GM12878 (cell line): Measurements from ENCODE around the gene MOGAT3. TPM values are rescaled to one million over a fixed set of nuclear protein-coding genes. Genes with fewer than 3 reads are reported as not detected.
A peak's percentile ranks its signal among the peaks of the same experiment; 100 is the strongest.

ENCODE experiments used
- ATAC-seq: fragments of 200-7000 bp; cut with Tn5 transposase; 3 replicates; pipeline ENCODE4 v1.9.1; 2020; ENCODE audit warnings: mild to moderate bottlenecking, moderate library complexity
- BruUV-seq: library from RNA; stranded (reverse); fragments of 400-500 nt; replicated peaks from 2 replicates; lab custom pipeline; 2021; lab: Mats Ljungman, UMichigan
- CTCF ChIA-PET: fragments of 300-600 bp; sonication (Branson Sonifier 250); formaldehyde crosslinking; extraction: SDS; loops from one replicate; lab custom pipeline; 2021; ENCODE audit warnings: inconsistent platforms; lab: Yijun Ruan, JAX
- POLR2A ChIA-PET: fragments of 350-600 bp; formaldehyde crosslinking; extraction: SDS; loops from one replicate; lab custom pipeline; 2021; ENCODE audit warnings: inconsistent platforms; lab: Charles Lee
- RAD21 ChIA-PET: fragments of 300-600 bp; sonication (Branson Sonifier 250); formaldehyde crosslinking; loops from one replicate; lab custom pipeline; 2023; ENCODE audit warnings: antibody characterized with exemption; ENCODE audit not compliant: unreplicated experiment; lab: Charles Lee
- SMC1A ChIA-PET: fragments of 300-600 bp; sonication (Branson Sonifier 250); formaldehyde crosslinking; loops from one replicate; lab custom pipeline; 2023; ENCODE audit not compliant: unreplicated experiment, uncharacterized antibody; lab: Charles Lee
- DNase-seq: peaks from one replicate; pipeline ENCODE4 v3.0.0-alpha.2; 2011; ENCODE audit warnings: low read depth, low spot score
- FAIRE-seq: peaks from 3 replicates; lab custom pipeline; 2011; peaks lifted over from hg19 to GRCh38; lab: Jason Lieb, UNC
- H2AFZ ChIP-seq: 2 replicates; pipeline ENCODE4 v1.6.0; 2011; ENCODE audit warnings: low read depth, low read length, control low read depth; ENCODE audit not compliant: control insufficient read depth
- H3K27ac ChIP-seq: 2 replicates; pipeline ENCODE4 v1.5.1; 2011; ENCODE audit warnings: control low read depth; ENCODE audit not compliant: control insufficient read depth, insufficient read depth
- H3K27me3 ChIP-seq, 2 experiments: replicated peaks in 1 of 2; 2 replicates each; pipeline versions ENCODE4 v1.6.0 to v1.6.1; 2011; ENCODE audit warnings: low read length in 1 of 2; ENCODE audit not compliant: control insufficient read depth in 2 of 2, insufficient read depth in 2 of 2
- H3K36me3 ChIP-seq, 2 experiments: 2 replicates each; pipeline ENCODE4 v1.5.1; 2011; ENCODE audit warnings: low read length in 1 of 2; ENCODE audit not compliant: control insufficient read depth in 2 of 2, insufficient read depth in 2 of 2
- H3K4me1 ChIP-seq: 2 replicates; pipeline ENCODE4 v1.6.1; 2011; ENCODE audit warnings: mild to moderate bottlenecking, low read length, moderate library complexity, mixed read lengths; ENCODE audit not compliant: control insufficient read depth, insufficient read depth
- H3K4me2 ChIP-seq: 2 replicates; pipeline ENCODE4 v1.6.0; 2011; ENCODE audit warnings: control low read depth; ENCODE audit not compliant: control insufficient read depth, insufficient read depth
- H3K4me3 ChIP-seq: fragments of 200-600 bp; sonication (generic); 2 replicates; pipeline ENCODE4 v1.5.1; 2016
- H3K79me2 ChIP-seq: 2 replicates; pipeline ENCODE4 v1.6.0; 2011; ENCODE audit warnings: low read length; ENCODE audit not compliant: control insufficient read depth, insufficient read depth
- H3K9ac ChIP-seq: 2 replicates; pipeline ENCODE4 v1.8.0; 2011; ENCODE audit warnings: low read length, control low read depth, mixed read lengths; ENCODE audit not compliant: control insufficient read depth, insufficient read depth
- H3K9me3 ChIP-seq: replicated peaks from 3 replicates; pipeline ENCODE4 v1.5.1; 2011; ENCODE audit warnings: mild to moderate bottlenecking, low read length; ENCODE audit not compliant: control insufficient read depth, insufficient read depth
- H4K20me1 ChIP-seq: 2 replicates; pipeline ENCODE4 v1.6.0; 2011; ENCODE audit not compliant: control insufficient read depth, insufficient read depth
- BHLHE40 ChIP-seq, 2 experiments: fragments of 450-650 bp in 1 of 2; IDR thresholded peaks; 2 replicates each; pipeline ENCODE4 v1.6.1; 2011 to 2017; ENCODE audit warnings: low read depth in 2 of 2, borderline replicate concordance in 1 of 2, improper control_type of control experiment in 1 of 2, low read length in 1 of 2, mild to moderate bottlenecking in 1 of 2
- CHD4 ChIP-seq: fragments of 200-600 bp; sonication (generic); IDR thresholded peaks from 2 replicates; pipeline ENCODE4 v1.6.1; 2016; ENCODE audit warnings: mild to moderate bottlenecking
- HDAC2 ChIP-seq: fragments of 200-600 bp; sonication (generic); IDR thresholded peaks from 2 replicates; pipeline ENCODE4 v1.6.1; 2017
- KDM1A ChIP-seq: fragments of 200-600 bp; sonication (generic); IDR thresholded peaks from 2 replicates; pipeline ENCODE4 v1.6.1; 2016; ENCODE audit warnings: borderline replicate concordance
- RAD51 ChIP-seq: fragments of 450-650 bp; IDR thresholded peaks from 2 replicates; pipeline ENCODE4 v1.6.1; 2016; ENCODE audit warnings: moderate library complexity, mild to moderate bottlenecking, inconsistent platforms
- WGBS: methylation state at CpG from one replicate; pipeline ENCODE4 v1.1.6; 2016; ENCODE audit warnings: low lambda C conversion rate; ENCODE audit not compliant: insufficient replicate concordance, insufficient coverage; ENCODE audit errors: missing lambda C conversion rate; 5-methylcytosine and 5-hydroxymethylcytosine counted together
- in situ Hi-C: fragments of 300-500 bp; cut with MboI; formaldehyde crosslinking; loops from 9 replicates; pipeline ENCODE4 v1.14.3; 2018; ENCODE audit warnings: mixed read lengths
- intact Hi-C: fragments of 100-400 bp; cut with micrococcal nuclease; formaldehyde crosslinking; loops from one replicate; pipeline ENCODE4 v1.14.2; 2022; ENCODE audit not compliant: unreplicated experiment
- polyA plus RNA-seq, 11 experiments: library from polyadenylated mRNA; depleted of rRNA in 4 of 11; unstranded in 6 of 11; stranded (reverse) in 5 of 11; fragments of >200 nt; fragmentation: Nextera tagmentation in 4 of 11; fragmentation: Illumina TruSeq in 1 of 11; extraction: Ambion mirVana in 4 of 11; extraction: Trizol in 1 of 11; gene quantifications; 1 replicate in 1 of 11; 2 replicates in 10 of 11; pipeline versions ENCODE4 v1.2.1 to v1.2.3, GENCODE V29; 2011 to 2016; ENCODE audit warnings: inconsistent platforms in 2 of 11, missing spikeins in 2 of 11, low read depth in 1 of 11
- total RNA-seq, 4 experiments: library from RNA; depleted of rRNA in 3 of 4; stranded (reverse); fragments of >200 nt in 3 of 4; fragmentation: Illumina TruSeq in 1 of 4; extraction: Trizol in 1 of 4; gene quantifications; 2 replicates each; pipeline versions ENCODE4 v1.2.1 to v1.2.3, GENCODE V29; 2013 to 2021
- TF ChIP-seq, protein P1 (sequence below), 3 experiments: IDR thresholded peaks in 2 of 3; conservative IDR thresholded peaks in 1 of 3; 2 replicates each; pipeline ENCODE4 v1.5.1; 2011; ENCODE audit warnings: low read depth in 3 of 3, low read length in 3 of 3, mild to moderate bottlenecking in 3 of 3, control low read depth in 2 of 3, moderate library complexity in 2 of 3, inconsistent platforms in 1 of 3, mixed read lengths in 1 of 3; ENCODE audit not compliant: control insufficient read depth in 2 of 3, insufficient read depth in 1 of 3; ENCODE audit errors: extremely low read depth in 1 of 3

The MOGAT3 gene
- total and polyA plus RNA-seq, 10 of the 15 experiments (the other 5 are each of a cell fraction or from before 2014, with no cell fraction given): 0.11 TPM; not detected in 9

DNA sequence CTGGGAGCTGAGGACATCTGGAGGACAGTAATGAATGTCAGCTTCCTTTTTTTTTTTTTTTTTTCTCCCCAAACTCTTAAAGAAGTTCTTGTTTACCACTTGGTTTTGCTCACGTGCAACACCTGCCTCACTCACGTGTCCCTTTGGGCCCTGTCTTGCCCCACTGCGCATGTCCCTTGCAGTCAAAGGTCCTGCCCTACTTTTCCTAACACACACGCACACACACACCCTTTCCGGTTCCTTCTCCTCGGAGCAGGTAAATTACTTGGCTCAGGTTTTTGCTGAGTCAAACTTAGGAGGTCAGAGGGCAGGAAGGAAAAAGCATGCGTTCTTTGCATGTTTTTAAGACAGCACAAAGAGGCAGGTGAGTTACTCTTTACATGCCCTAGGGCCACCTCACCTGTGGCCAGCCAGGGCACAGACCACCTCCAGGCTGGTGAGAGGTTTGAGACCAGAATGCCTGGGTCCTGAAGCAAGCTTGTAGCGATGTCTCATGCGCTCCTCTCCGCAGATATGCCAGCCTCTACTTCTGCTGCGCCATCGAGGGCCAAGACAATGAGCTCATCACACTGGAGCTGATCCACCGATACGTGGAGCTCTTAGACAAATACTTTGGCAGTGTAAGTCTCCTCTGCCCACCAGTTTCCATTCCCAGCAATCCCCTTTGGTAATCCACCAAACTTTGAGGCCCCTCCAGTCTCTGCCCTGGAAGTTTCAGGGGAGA, 43.8 kb downstream of the MOGAT3 start:
- H3K27me3 ChIP-seq: no peaks in the 10 kb centered on the region
- H3K79me2 ChIP-seq: peaks cover 9% of the 10 kb centered on the region
- no peak overlapping the region for H3K9ac ChIP-seq
- SMC1A ChIA-PET: interaction anchor here (0.8 to 2.3 kb wide), 4 partner anchors 12 to 125 kb away, joined by 3 to 10 read pairs (median 3); no protein-coding TSS in a partner anchor
- CTCF ChIA-PET: interaction anchor here (1.0 to 7.8 kb wide), 7 partner anchors 10 to 126 kb away, joined by 3 to 112 read pairs (median 3); partner anchors contain the start of gene SERPINE1
- WGBS: 81% methylated on average over 14 of the region's 14 CpGs
- H3K27ac ChIP-seq: no peak overlapping the region
- ATAC-seq (no peak), DNase-seq (no peak), FAIRE-seq (no peak)
- RAD21 ChIA-PET: interaction anchor here (0.6 to 3.0 kb wide), 3 partner anchors 9 to 13 kb away, joined by 3 to 20 read pairs (median 4); partner anchors contain the start of gene VGF
- TF ChIP-seq RAD51 (0 out of 2 replicates have a peak, but pooled peaks have one; percentile 37), CHD4 (no peak), BHLHE40 (IDR thresholded peaks at IDR 0.05; ENCODE audit: borderline replicate concordance in 1 of 2, low read depth in 2 of 2, low read length in 1 of 2) (peak; percentile 82 to 88), KDM1A (no peak)
- H2AFZ ChIP-seq: no peak overlapping the region
- intact Hi-C loops: no loop called here
- in situ Hi-C loops: no loop called here
- no peak overlapping the region for H3K4me3 ChIP-seq
- H3K4me2 ChIP-seq: no peak overlapping the region
- peaks cover 3% of the 10 kb centered on the region; the same call in 1 of the 2 replicates for H3K4me1 ChIP-seq
- peaks cover 5 to 7% of the 10 kb centered on the region in 2 experiments for H3K36me3 ChIP-seq
- TSS peak; percentile 47 for BruUV-seq
- H4K20me1 ChIP-seq: no peaks in the 10 kb centered on the region
- H3K9me3 ChIP-seq: no peaks in the 10 kb centered on the region
- POLR2A ChIA-PET: interaction anchor here (1.5 to 2.0 kb wide), 2 partner anchors 8 to 15 kb away, joined by 5 read pairs; partner anchors contain the start of gene VGF

DNA sequence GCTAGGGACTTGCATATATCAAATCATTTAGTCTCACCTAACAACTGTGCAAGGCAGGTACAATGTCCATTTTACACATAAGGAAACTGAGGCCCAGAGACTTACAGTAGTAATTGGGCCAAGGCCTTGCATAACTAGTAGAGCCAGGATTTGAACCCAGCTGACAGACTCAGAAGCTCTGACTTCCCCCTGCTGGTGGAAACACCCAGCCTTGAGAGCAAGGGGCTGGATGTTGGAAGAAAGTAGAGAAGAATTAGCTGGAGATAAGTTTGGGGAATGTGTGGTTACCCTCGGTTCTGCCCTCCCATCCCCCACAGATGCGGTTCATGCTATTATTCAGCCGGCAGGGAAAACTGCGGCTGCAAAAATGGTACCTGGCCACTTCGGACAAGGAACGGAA, 44.6 kb downstream of the MOGAT3 start:
- H3K4me2 ChIP-seq: no peak overlapping the region
- ATAC-seq (no peak), DNase-seq (no peak), FAIRE-seq (no peak)
- no peak overlapping the region for H3K4me3 ChIP-seq
- peaks cover 5 to 7% of the 10 kb centered on the region in 2 experiments for H3K36me3 ChIP-seq
- ChIA-PET RAD21 (interaction anchor here (0.6 to 3.0 kb wide), 2 partner anchors 10 to 12 kb away, joined by 3 to 20 read pairs; no protein-coding TSS in a partner anchor), POLR2A (interaction anchor here (1.5 to 2.0 kb wide), 2 partner anchors 9 to 14 kb away, joined by 5 read pairs; partner anchors contain the start of gene VGF), SMC1A (interaction anchor here (1.0 to 2.3 kb wide), 3 partner anchors 12 to 36 kb away, joined by 3 to 10 read pairs (median 3); no protein-coding TSS in a partner anchor), CTCF (interaction anchor here (1.0 to 7.8 kb wide), 7 partner anchors 9 to 62 kb away, joined by 3 to 112 read pairs (median 4); partner anchors contain the start of genes SERPINE1, VGF and ZNHIT1)
- no peak overlapping the region for H3K9ac ChIP-seq
- peaks cover 9% of the 10 kb centered on the region for H3K79me2 ChIP-seq
- BruUV-seq: no TSS peak
- peaks cover 3% of the 10 kb centered on the region; the same call in 1 of the 2 replicates for H3K4me1 ChIP-seq
- in situ Hi-C loops (no loop called here), intact Hi-C loops (no loop called here)
- H3K27me3 ChIP-seq: no peaks in the 10 kb centered on the region
- no peak overlapping the region for H3K27ac ChIP-seq
- no peaks in the 10 kb centered on the region for H4K20me1 ChIP-seq
- WGBS: 91% methylated on average over 6 of the region's 6 CpGs
- no peak overlapping the region for H2AFZ ChIP-seq
- TF ChIP-seq, protein P1, sequence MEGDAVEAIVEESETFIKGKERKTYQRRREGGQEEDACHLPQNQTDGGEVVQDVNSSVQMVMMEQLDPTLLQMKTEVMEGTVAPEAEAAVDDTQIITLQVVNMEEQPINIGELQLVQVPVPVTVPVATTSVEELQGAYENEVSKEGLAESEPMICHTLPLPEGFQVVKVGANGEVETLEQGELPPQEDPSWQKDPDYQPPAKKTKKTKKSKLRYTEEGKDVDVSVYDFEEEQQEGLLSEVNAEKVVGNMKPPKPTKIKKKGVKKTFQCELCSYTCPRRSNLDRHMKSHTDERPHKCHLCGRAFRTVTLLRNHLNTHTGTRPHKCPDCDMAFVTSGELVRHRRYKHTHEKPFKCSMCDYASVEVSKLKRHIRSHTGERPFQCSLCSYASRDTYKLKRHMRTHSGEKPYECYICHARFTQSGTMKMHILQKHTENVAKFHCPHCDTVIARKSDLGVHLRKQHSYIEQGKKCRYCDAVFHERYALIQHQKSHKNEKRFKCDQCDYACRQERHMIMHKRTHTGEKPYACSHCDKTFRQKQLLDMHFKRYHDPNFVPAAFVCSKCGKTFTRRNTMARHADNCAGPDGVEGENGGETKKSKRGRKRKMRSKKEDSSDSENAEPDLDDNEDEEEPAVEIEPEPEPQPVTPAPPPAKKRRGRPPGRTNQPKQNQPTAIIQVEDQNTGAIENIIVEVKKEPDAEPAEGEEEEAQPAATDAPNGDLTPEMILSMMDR (IDR thresholded peaks at IDR 0.05 in 2 of 3, conservative IDR thresholded peaks at IDR 0.05 in 1 of 3; ENCODE audit: control insufficient read depth in 2 of 3, extremely low read depth in 1 of 3, insufficient read depth in 1 of 3, low read depth in 3 of 3, low read length in 3 of 3): peak in 1 of 3 experiments; percentile 20; a peak in 1 of 6 replicates
- TF ChIP-seq HDAC2: no peak
- no peaks in the 10 kb centered on the region for H3K9me3 ChIP-seq
